Measurements from ENCODE around the gene ERCC8.

Gene ERCC8

GRCh38 chr5:60833520-60833919 lies 111.3 kb downstream of the ERCC8 start:
- DNase-seq = no peak

- DNase-seq = no peak
Observed at GRCh38 chr5:60830581-60831127, 114.2 kb downstream of the ERCC8 start.

GRCh38 chr5:60829490-60830266 lies 115.2 kb downstream of the ERCC8 start:
- no peak for DNase-seq

DNA sequence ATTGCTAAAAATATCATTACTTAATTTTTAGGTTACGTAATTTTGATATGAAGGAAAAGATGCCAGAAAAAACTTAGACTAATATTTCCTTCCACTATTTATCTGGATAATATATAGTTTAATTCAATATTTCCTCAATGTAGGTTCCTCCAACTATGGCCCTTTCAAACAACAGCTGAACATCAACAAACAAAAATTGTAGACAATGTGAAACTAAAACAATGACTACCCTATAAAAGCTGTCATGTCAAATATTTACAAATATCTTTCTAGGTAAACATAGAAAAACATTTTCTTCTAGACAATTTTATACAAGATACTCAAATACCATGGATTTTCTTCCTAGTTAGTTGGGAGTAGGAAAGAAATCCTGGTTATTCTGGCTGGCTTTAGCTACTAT lies 117.7 kb downstream of the ERCC8 start:
- DNase-seq = no peak

- no peak for DNase-seq
Observed at GRCh38 chr5:60826653-60827052, 118.2 kb downstream of the ERCC8 start.

Data from C1 segment of cervical spinal cord (tissue), 14 donors.